WERI-Rb-1 (cell line): Measurements from ENCODE around the gene MAGOH.

ENCODE experiments used
- DNase-seq: peaks from one replicate; pipeline ENCODE4 v3.0.0-alpha.2; 2020
- H3K27ac ChIP-seq: fragments of 250-450 bp; sonication (Bioruptor Pico); 2 replicates; pipeline ENCODE4 v1.5.1; 2020; ENCODE audit warnings: mild to moderate bottlenecking, moderate library complexity
- H3K27me3 ChIP-seq: fragments of 250-450 bp; sonication (Bioruptor Pico); 2 replicates; pipeline ENCODE4 v1.5.1; 2021; ENCODE audit warnings: mild to moderate bottlenecking, low read depth, moderate library complexity; ENCODE audit not compliant: insufficient read depth, severe bottlenecking
- H3K36me3 ChIP-seq: fragments of 250-450 bp; sonication (Bioruptor Pico); 2 replicates; pipeline ENCODE4 v1.5.1; 2020; ENCODE audit warnings: mild to moderate bottlenecking, moderate library complexity
- H3K4me3 ChIP-seq: 2 replicates; pipeline ENCODE4 v1.5.1; 2011; ENCODE audit warnings: low read depth, mild to moderate bottlenecking, control low read depth, low read length
- H3K9me3 ChIP-seq: fragments of 250-450 bp; sonication (Bioruptor Pico); 2 replicates; pipeline ENCODE4 v1.5.1; 2021; ENCODE audit warnings: mild to moderate bottlenecking, moderate library complexity; ENCODE audit not compliant: severe bottlenecking
- TF ChIP-seq, protein P1 (sequence below): IDR thresholded peaks from 2 replicates; pipeline ENCODE4 v1.5.1; 2011; ENCODE audit warnings: low read depth, mild to moderate bottlenecking, control low read depth, inconsistent platforms, low read length

The MAGOH gene

DNA sequence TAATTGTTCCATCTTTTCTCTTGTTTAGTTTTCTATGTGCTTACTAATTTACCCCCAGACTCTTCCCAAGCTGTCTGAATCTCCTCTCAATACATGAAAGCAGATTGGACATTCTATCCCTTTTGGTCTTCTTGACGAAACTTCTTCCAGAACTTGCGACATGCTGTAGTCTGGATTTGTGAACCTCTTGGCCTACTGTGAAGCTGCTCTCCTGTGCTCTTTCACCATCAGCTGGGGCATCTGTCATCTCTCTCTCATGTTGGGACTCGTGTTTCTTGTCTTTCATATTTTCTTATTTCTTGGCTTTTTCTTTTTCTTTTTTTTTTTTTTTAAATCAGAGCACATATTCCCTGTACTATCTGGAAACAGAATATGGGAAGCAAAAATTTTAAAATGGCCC lies 34.9 kb downstream of the MAGOH start:
- no peaks in the 10 kb centered on the region for H3K27me3 ChIP-seq
- peaks cover 19% of the 10 kb centered on the region for H3K9me3 ChIP-seq
- peaks cover 37% of the 10 kb centered on the region for H3K36me3 ChIP-seq
- no peak for DNase-seq
- no peak overlapping the region for H3K4me3 ChIP-seq
- no peak overlapping the region for H3K27ac ChIP-seq
- TF ChIP-seq, protein P1, sequence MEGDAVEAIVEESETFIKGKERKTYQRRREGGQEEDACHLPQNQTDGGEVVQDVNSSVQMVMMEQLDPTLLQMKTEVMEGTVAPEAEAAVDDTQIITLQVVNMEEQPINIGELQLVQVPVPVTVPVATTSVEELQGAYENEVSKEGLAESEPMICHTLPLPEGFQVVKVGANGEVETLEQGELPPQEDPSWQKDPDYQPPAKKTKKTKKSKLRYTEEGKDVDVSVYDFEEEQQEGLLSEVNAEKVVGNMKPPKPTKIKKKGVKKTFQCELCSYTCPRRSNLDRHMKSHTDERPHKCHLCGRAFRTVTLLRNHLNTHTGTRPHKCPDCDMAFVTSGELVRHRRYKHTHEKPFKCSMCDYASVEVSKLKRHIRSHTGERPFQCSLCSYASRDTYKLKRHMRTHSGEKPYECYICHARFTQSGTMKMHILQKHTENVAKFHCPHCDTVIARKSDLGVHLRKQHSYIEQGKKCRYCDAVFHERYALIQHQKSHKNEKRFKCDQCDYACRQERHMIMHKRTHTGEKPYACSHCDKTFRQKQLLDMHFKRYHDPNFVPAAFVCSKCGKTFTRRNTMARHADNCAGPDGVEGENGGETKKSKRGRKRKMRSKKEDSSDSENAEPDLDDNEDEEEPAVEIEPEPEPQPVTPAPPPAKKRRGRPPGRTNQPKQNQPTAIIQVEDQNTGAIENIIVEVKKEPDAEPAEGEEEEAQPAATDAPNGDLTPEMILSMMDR, result no peak

GRCh38 chr1:53198241-53198651 lies 40.1 kb downstream of the MAGOH start:
- no peak for DNase-seq
- H3K27ac ChIP-seq, result no peak overlapping the region
- H3K4me3 ChIP-seq, result no peak overlapping the region

DNA sequence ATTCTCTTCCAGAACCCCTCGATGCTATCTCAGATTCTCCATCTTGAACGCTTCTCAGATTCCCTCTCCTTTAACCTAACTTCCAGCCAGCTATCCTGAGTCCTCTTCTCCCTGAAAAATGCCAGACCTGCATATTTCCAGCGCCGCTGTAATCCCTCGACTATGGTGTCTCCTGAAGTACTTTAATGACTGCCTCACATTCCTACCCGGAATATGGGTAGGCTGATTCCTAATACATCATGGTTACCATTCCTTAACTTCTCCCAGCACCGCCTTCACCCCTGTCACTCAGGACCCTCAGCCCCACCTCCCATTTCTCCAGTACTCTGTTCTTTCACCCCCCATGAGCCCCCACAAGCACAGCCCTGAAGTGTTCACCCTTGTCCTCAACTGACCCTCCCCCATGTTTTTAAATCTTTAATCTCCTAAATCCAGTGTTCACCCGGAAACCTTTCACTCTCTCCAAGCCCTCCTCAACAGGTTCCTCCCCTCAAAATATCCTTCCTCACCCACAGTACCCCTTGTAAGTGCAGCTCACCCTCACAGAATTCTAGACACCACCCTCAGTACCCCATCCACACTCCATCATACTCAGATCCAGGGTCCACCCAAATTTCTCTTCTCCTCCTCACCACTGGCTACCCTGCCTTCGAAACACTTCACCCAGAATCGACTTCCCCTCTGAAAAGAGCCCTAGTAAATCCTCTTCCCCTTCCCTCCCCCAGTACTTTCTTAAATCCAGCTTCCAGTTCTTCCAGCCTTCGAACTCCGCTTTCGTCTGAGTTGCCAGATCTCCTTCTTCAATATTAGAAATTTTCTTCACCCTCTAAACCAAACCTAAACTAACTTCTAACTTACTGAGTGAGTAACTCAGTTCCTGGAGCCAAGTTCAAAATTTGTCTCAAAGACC lies 40.8 kb downstream of the MAGOH start:
- H3K27me3 ChIP-seq, result no peaks in the 10 kb centered on the region
- H3K27ac ChIP-seq, result peak overlapping the region; percentile 80
- H3K36me3 ChIP-seq, result peaks cover 3% of the 10 kb centered on the region
- DNase-seq, result no peak
- no peaks in the 10 kb centered on the region for H3K9me3 ChIP-seq
- TF ChIP-seq, protein P1, result no peak
- peak overlapping the region; percentile 52 for H3K4me3 ChIP-seq

More at GRCh38 chr1:53198241-53198651, 40.1 kb downstream of the MAGOH start:
- Histone ChIP-seq H3K9me3 (no peaks in the 10 kb centered on the region), H3K36me3 (peaks cover 10% of the 10 kb centered on the region), H3K27me3 (no peaks in the 10 kb centered on the region)
- TF ChIP-seq, protein P1, result no peak

- no peaks in the 10 kb centered on the region for H3K9me3 ChIP-seq
- DNase-seq, result peak; percentile 93
- TF ChIP-seq, protein P1, result no peak
- no peaks in the 10 kb centered on the region for H3K27me3 ChIP-seq
- no peaks in the 10 kb centered on the region; the same call in 1 of the 2 replicates for H3K36me3 ChIP-seq
- peak within 1 kb of the TSS; percentile 80 for H3K27ac ChIP-seq
- peak within 1 kb of the TSS; percentile 52 for H3K4me3 ChIP-seq
These were observed 41.6 kb downstream of the MAGOH start, which contains the start of gene CPT2 for GRCh38 chr1:53196485-53197290. Gene CPT2 (plus strand): TSS chr1:53196824. CDS start chr1:53196944, 120 bp downstream.

GRCh38 chr1:53196017-53196484 lies 42.3 kb downstream of the MAGOH start:
- Histone ChIP-seq H3K36me3 (no peaks in the 10 kb centered on the region; the same call in 1 of the 2 replicates), H3K9me3 (no peaks in the 10 kb centered on the region), H3K4me3 (peak overlapping the region; percentile 52), H3K27me3 (no peaks in the 10 kb centered on the region), H3K27ac (peak overlapping the region; percentile 80)
- TF ChIP-seq, protein P1, result no peak
- DNase-seq, result no peak
